NCI-H128 (cell line): ENCODE measurements around the gene SRRM3.
"Not testable (repeated sequence)": the region's sequence is repeated elsewhere in the genome, so short reads cannot be mapped to it uniquely, and the experiment has no call there.

Experiments used
- DNase-seq: peaks from one replicate; lab custom pipeline; 2025; ENCODE audit not compliant: unreplicated experiment; lab: John Stamatoyannopoulos, UW

Gene SRRM3

DNA sequence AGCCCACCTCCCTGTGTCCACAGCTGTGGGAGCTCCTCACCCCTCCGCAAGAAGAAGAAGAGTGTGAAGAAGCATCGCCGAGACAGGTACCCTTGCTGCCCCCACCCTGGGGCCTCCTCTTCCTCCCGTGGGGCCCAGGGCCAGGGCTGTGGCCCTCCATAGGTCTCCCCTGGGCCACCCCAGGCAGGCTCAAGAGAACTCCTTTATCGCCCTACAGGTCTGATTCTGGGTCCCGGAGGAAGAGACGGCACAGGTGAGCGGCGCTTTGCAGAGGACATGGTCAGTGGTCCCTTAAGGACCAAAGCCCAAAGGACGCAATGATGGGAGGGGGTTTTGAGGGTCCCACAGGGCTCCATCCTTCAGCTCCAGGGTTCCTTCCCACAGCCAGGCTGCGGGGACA, 59.6 kb downstream of the SRRM3 start:
- DNase-seq, result no peak

DNA sequence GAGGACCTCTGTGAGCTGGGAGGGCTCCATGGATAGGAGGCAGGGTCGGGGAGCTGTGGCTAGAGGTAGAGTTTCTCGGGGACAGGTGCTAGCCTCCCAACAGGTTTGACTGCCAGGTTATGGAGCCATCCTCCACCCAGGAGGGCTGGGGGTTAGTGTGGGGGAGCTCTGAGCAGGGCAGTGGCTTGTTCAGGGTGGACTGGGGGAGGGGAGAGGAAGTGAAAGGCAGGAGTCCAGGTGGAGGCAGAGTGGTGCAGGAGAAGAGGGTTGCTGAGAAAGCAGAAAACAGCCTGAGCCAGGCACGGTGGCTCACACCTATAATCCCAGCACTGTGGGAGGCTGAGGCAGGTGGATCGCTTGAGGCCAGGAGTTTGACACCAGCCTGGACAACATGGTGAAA, 60.2 kb downstream of the SRRM3 start:
- DNase-seq, result no peak

GRCh38 chr7:76262683-76263402, 61.1 kb downstream of the SRRM3 start:
- peak; percentile 21 for DNase-seq

DNA sequence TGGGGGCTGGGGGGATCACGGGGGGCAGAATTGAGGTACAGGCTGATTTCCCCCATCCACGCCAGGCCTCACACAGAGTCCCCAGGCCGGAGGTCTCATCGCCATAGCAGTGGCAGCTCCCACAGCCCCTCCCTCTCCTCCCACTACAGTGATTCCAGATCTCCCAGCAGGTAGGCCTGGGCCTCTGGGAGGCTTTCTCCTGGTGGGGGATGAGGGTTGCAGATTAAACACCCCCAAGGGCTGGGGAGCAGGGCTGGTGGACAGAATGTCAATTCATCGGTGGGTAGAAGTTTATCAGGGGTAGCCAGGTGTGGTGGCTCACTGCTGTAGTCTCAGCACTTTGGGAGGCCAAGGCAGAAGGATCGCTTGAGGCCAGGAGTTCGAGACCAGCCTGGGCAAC, 63.6 kb downstream of the SRRM3 start:
- DNase-seq, result no peak

DNA sequence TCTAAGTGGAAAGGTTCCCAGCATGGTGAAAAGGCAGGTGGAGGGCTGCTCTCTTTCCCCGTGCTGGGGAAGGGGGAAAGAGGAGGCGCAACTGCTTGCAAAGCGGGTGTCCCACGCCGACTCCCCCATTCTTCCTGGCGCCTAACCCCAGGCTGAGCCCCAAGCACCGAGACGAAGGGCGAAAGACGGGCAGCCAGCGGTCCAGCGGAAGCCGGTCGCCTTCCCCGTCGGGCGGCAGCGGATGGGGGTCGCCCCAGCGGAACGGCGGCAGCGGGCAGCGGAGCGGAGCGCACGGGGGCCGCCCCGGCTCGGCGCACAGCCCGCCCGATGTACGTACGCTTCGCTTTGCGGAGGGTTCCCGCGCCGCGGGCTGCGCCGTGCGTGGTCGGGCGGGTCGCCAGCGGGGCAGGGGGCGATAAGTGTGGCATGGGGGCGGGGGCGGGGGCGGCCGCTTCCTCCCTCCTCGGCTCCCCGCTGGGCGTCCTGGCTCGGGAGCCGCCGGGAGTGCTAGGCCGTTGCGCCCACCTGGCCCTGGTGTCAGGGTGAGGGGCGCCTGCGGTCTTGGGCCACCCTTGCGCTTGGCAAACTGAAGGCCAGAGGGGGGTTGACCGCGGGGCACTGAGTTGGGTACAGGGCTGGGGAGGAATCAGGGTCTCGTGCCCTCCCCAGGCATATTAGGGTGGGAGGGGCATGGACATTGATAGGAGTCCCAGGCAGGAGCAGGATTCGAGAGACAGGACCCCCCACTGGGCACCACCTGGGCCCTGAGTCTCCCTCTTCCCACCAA, 65.6 kb downstream of the SRRM3 start:
- no peak for DNase-seq

GRCh38 chr7:76267894-76268183, 66.1 kb downstream of the SRRM3 start:
- DNase-seq, result no peak

- no peak for DNase-seq
These were observed 66.7 kb downstream of the SRRM3 start for GRCh38 chr7:76268376-76268775.

DNA sequence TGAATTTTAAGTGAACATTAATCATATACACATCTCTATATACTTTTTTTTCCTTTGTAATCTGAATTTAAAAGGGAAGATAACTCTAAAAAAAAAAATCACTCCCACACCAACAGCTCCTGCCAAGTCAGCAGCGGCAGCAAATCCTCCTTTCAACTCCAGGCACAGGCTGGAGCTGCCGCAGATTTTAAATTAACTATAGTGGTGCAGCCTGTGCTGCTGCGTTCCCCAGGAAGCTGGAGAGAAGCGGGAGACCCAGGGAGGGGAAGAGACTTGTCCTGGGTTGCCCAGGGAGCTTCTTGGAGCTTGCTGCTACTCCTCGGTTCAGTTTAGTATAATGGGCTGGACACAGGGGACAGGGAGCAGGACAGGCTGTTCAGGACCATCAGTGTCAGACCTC, 68.2 kb downstream of the SRRM3 start:
- no peak for DNase-seq

DNA sequence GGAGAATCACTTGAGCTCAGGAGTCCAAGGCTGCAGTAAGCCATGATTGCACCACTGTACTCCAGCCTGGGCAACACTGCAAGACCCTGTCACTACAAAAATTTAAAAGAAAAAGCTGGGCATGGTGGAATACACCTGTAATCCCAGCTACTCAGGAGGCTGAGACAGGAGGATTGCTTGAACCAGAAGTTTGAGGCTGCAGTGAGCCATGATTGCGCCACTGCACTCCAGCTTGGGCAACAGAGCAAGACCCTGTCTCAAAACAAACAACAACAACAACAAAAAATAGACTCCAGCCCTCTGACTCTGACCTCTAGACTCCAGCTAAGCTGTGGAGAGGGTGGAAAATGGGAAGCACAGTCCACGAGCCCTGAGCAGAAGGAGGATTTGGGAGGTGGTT, 69.7 kb downstream of the SRRM3 start:
- not testable (repeated sequence) for DNase-seq

DNA sequence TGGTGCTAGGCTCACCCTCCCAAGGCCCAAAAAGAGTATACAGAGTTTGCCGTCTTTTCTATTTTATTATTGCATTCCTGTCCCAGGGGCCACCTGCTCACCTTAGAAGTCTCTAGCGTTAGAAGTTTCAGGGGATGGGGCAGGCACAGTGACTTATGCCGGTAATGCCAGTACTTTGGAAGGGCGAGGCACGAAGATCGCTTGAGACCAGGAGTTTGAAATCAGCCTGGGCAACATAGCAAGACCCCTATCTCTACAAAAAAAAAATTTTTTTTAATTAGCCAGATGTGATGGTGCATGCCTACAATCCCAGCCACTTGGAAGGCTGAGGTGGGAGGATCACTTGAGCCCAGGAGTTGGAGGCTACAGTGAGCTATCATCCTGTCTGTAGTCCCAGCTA, 70.4 kb downstream of the SRRM3 start:
- no peak for DNase-seq

DNA sequence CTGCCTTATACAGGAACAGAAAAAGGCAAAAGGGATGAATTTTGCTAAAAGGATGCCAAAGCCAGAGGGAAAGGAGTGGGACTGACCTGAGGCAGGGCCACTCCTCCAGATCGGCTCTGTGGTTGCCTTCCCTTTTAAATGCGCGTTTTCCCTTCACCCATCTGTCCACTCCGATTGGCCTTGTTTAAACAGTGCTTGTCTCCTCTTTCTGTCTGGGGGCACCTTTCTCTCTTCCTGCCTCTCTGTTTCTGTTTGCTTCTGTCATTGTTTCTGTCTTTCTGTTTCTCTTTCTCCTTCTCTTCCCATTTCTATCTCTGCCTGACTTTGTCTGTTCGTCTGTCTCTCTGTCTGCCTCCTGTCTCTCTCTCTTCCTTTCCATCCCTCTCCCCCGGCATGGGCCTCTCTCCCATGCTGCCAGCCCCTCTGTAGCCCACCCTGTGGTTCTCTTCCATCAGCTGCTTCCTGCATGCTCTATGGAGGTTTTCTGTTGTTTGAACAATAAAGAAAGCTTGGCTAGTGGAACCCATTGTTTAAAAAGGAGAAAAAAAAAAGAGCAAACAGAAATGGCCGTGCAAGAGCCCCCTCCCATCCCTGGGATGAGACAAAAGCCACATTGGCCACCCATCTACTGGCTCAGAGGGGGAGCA, 71.3 kb downstream of the SRRM3 start:
- DNase-seq, result no peak

GRCh38 chr7:76273503-76273902, 71.8 kb downstream of the SRRM3 start:
- DNase-seq, result no peak

DNA sequence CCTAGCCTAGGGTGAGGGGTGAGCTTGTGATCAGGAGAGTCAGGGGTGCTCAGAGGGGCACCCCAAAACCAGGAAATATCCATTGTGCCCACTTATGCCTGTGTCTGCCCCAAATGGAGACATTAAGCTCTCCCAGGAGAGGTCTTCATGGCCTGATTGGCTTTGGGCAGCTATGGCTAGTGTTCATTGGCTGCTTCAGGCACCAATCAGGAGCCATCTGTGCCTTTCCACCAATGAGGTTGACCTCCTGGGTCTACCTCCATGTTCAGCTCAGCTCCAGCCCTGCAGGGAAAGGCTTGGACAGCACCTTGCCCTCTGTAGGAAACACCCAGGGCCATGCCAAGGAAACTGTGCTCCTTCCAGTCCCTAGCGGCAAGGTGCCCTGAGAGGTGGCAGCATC, 76.8 kb downstream of the SRRM3 start:
- no peak for DNase-seq

GRCh38 chr7:76280408-76280807, 78.7 kb downstream of the SRRM3 start:
- no peak for DNase-seq

DNA sequence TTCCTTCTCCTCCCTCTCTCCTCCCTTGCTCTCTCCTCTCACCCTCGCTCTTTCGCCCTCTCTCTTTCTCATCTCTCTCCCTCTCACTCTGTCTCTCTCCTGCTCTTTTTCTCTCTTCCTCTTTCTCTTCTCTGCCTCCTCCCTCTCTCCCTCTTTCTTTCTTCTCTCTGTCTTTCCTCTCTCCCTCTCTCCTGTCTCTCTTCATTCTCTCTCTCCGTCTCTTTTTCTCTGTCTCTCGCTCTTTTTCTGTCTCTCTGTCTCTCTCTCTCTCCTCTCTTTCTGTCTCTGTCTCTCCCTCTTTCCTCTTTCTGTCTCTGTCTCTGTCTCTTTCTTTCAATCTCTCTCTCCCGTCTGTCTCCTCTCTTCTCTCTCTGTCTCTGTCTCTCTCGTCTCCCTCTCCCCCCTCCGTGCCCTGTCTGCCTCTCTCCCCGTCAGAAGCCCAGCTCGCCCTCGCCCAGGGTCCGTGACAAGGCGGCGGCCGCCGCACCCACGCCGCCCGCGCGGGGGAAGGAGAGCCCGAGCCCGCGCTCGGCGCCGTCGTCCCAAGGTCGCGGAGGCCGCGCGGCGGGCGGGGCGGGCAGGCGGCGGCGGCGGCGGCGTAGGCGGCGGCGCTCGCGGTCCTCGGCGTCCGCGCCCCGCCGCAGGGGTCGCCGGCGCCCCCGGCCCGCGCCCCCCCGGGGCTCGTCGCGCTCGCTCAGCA, 79.5 kb downstream of the SRRM3 start:
- no peak for DNase-seq

- DNase-seq, result no peak
These were observed 80.1 kb downstream of the SRRM3 start for GRCh38 chr7:76281706-76282343.

GRCh38 chr7:76282344-76283253, 80.9 kb downstream of the SRRM3 start:
- no peak for DNase-seq

GRCh38 chr7:76283254-76284159, 81.8 kb downstream of the SRRM3 start:
- no peak for DNase-seq
